Rectal smooth muscle tissue (tissue), 1 donor: ENCODE measurements around the gene PLCB3.

ENCODE experiments used
- H3K27ac ChIP-seq: one replicate; pipeline ENCODE4 v1.7.0; 2013; ENCODE audit warnings: low read depth, low read length, inconsistent platforms
- H3K27me3 ChIP-seq: one replicate; pipeline ENCODE4 v1.7.0; 2013; ENCODE audit warnings: low read length; ENCODE audit not compliant: control insufficient read depth, insufficient read depth
- H3K36me3 ChIP-seq: one replicate; pipeline ENCODE4 v1.7.0; 2013; ENCODE audit warnings: low read length; ENCODE audit not compliant: control insufficient read depth, insufficient read depth
- H3K4me1 ChIP-seq: one replicate; pipeline ENCODE4 v1.7.0; 2013; ENCODE audit warnings: low read length; ENCODE audit not compliant: control insufficient read depth, insufficient read depth
- H3K4me3 ChIP-seq: one replicate; pipeline ENCODE4 v1.7.0; 2013; ENCODE audit warnings: low read length
- H3K9ac ChIP-seq: one replicate; pipeline ENCODE4 v1.7.0; 2013; ENCODE audit warnings: low read length

The PLCB3 gene

DNA sequence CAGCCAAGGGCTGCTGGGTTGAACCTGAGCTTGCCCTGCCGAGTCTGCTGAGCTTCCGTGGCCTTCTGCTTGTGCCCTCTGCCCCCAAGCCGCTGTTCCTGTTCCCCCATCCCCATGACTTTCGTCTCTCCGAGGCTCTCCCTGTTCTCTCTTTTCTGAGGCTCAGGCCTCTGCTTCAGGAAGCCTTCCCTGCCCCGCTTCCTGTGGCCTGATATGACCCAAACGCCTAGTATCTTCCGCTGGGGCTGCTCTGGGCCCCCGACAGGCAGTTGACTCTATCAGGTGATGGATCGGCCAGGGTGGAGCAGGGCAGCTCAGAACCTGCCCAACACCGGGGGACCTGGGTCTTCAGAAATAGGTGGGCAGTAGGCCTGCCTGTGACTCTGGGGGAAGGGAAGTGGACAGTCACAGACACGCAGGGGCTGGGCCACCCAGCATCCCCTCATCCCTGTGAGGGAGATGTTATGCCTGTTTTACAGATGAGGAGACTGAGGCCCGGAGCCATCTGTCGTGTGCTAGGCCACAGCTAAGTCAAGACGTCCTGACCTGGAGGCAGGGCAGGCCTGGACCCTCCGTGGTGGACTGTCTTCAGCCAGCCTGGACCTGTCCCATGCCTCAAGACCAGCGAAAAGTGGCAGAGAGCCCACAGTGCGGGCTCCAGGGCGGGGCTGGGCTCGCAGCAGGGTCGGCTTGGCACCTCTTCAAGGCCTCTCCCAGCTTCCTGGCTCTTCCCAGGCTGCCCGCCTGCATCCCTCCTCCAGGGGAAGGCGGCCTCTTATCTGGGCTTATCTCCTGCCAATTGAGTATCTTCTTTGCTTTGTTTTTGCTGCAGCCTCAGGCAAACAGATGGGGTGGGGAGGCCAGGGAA, 16.9 kb downstream of the PLCB3 start:
- Histone ChIP-seq H3K4me3 (peak overlapping the region; percentile 83), H3K36me3 (peaks cover 17% of the 10 kb centered on the region), H3K27me3 (peaks cover 2% of the 10 kb centered on the region), H3K9ac (peak overlapping the region; percentile 50), H3K4me1 (peaks cover 13% of the 10 kb centered on the region), H3K27ac (peak overlapping the region; percentile 96)

DNA sequence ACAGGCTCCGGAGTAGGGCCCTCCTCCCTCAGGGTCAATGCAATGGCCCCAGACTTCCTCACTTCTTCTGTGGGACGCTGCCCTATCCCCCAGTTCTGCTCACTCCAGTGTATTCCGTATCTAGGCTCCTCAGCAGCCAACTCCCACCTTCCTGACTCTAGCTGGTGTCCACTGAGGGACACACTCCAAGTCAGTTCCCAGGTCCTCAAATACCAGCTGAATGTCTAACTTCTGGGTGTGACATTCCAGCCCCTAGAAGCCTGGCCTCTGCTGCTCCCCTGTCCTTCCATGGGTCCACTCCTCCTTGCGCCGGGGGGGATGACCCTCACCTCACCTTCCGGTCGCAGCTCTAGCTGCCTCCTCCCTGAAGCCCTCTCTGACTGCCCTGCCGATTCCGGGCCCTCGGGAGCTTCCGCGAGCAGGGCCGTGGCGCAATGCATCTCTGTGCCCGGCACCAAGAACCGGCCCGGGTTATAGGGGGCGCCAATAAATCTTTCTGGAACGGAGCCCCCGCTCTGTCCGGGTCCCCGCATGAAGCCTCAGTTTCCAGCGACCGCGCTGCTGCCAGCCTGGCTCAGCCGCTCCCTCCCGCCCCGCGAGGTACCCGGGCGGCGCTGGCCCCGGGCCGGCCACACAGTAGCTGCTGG, 17.7 kb downstream of the PLCB3 start:
- H3K27ac ChIP-seq: peak overlapping the region; percentile 96
- peaks cover 2% of the 10 kb centered on the region for H3K27me3 ChIP-seq
- H3K36me3 ChIP-seq: peaks cover 15% of the 10 kb centered on the region
- peaks cover 13% of the 10 kb centered on the region for H3K4me1 ChIP-seq
- peak overlapping the region; percentile 83 for H3K4me3 ChIP-seq
- peak overlapping the region; percentile 16 for H3K9ac ChIP-seq

DNA sequence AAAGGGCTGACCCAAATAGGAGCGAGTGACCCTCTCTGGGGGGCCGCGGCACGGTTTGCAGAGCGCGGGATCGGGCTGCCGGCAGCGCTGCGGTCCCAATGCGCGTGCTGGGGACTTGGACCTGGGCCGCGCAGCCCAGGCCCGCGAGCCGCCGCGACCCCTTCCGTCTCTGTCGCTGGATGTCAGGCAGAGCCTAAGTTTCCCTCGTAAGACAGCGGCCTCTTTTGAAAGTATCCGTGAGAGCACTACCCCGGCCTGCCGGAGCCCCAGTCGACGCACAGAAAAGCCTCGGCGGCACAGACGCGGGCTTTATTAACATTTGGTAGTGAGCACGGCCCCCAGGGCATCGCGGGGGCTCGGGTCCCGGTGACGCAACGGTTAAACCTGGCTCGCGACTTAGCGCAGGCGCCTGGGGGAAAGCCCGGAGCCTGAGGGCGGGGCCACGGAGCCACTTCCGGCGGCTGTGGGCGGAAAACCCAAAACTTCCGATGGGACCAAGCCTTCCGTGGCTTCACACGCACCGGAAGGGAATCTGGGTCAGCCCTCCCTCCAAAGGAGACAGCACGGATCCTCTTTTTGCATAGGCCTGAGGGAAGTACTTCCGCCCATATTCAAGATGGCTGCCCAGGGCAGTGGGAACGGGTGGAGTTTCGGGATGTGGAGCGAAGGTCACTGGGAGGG, 18.4 kb downstream of the PLCB3 start:
- Histone ChIP-seq H3K4me1 (peaks cover 13% of the 10 kb centered on the region), H3K27ac (peak overlapping the region; percentile 96), H3K27me3 (peaks cover 2% of the 10 kb centered on the region), H3K36me3 (peaks cover 10% of the 10 kb centered on the region), H3K9ac (peak overlapping the region; percentile 84), H3K4me3 (peak overlapping the region; percentile 97)

DNA sequence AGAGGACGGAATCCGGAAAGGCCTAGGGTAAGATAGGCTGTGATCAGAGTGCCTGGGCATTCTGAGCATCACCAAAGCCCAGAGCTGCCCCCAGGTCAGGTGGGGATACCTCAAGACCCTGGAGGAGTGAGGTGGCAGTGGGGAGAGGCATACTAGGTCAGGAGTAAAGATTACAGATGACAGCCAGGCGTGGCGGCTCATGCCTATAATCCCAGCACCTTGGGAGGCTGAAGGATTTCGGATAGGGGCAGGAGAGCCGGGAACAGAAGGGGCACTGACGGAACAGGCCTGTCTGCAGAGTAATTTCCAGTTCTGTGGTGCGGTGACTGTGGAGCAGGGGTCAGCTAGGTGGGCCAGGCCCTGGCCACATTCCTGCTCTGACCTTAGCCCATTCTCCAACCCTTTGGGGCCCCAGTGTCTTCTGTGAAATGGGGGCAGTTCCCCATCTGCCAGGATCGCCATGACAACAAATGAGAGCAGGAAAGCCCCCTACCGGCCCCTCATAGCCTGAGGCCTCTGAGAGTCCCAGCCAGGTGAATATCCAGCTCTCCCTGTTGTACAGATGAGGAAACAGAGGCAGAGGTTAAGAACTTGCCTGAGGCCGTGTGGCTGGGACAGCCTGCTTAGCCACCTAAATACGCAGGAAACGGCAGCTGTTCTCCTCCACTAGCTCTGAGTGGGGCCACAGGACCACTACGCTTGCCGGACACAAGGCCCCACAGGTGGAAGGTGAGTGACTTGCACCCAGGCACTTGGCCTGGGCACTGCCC, 23.9 kb downstream of the PLCB3 start:
- Histone ChIP-seq H3K36me3 (peaks cover 7% of the 10 kb centered on the region), H3K4me3 (no peak overlapping the region), H3K27ac (no peak overlapping the region), H3K27me3 (no peaks in the 10 kb centered on the region), H3K4me1 (peaks cover 4% of the 10 kb centered on the region), H3K9ac (peak overlapping the region; percentile 6)

DNA sequence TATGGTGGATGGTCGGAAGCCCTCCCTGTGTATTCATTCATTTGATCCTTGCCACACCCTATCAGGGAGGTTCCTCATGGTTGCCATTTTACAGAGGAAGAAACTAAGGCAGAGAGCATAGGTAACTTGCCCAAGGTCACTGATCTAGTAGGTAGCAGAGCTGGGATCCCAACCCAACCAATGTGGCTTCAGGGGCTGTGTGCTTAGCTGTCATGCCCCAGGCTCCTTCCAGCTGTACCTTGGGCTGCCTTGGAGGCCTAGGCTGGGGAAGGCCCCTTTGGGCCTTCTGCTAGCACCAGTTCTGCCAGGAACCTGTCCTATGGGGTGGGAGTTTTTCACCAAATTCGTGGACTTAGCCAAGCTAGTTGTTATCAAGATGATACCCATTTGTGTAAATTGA, 24.5 kb downstream of the PLCB3 start:
- Histone ChIP-seq H3K9ac (no peak overlapping the region), H3K36me3 (peaks cover 7% of the 10 kb centered on the region)

DNA sequence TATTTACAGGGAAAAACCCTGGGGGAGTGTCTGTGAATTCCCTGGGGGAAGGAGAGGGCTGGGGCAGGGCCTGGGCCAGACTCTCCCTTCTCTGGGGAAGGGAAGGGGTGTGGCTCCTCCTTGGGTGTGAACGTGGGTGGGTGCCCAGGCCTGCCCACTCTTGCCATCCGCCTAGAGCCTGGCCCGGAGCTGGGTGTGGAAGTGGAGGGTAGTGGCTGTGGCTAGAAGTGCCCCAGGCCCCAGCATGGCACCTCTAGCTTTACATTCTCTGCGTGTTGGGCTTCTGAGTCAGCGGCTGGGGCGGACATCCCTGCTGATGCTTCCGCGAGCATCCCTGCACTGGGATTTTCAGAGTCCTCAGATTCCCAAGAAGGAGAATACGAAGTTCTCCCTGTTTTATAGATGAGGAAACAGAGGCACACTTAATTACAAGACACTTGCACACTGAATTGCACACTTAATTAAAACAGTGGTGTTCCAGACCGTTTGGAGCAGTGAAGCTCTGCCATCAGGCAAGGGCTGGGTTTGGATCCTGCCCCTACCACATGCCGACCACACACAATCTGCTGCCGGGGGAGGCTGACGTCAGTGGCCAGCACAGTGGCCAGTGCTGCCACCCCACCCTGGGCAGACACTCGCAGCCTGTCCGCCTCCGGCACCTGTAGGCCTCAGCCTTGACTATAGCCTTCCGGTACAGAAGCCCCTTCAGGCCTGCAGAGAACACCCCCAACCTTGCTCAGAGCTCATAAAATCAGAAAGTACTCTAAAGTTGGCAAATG, 25.5 kb downstream of the PLCB3 start:
- H3K4me1 ChIP-seq: peaks cover 2% of the 10 kb centered on the region
- H3K4me3 ChIP-seq: no peak overlapping the region
- no peak overlapping the region for H3K9ac ChIP-seq
- H3K27me3 ChIP-seq: no peaks in the 10 kb centered on the region
- H3K27ac ChIP-seq: no peak overlapping the region
- H3K36me3 ChIP-seq: peaks cover 7% of the 10 kb centered on the region

More for the DNA sequence above, 24.5 kb downstream of the PLCB3 start:
- Histone ChIP-seq H3K27ac (no peak overlapping the region), H3K4me3 (no peak overlapping the region), H3K4me1 (peaks cover 4% of the 10 kb centered on the region), H3K27me3 (no peaks in the 10 kb centered on the region)

DNA sequence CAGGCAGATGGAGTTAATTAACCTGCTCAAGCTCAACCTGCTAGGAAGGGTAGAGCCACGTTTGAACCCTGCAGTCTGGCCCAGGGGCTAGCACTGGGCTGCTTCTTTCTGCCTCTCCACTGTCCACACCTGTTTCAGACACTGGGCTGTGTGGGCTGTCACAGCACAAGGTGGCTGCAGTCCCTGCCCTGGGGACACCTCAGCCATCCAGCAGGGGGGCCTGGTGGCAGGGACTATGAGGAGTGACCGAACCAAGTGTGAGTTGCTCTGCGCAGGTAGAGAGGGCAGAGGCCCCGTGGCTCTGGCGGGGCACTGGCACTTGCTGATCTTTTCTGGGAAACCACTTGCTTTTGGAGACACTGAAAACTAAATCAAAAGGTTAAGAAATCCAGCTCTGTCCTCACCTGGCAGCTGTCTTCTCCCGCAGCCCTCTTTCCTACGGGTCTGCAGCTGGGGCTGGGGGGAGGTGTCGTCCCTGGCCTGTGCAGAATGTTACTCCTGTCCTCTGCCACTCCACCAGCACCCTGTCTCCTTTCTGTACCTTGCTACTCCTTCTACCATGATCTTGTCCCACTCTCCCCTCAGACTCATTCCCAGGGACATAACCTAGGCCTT, 27.4 kb downstream of the PLCB3 start:
- H3K9ac ChIP-seq: no peak overlapping the region
- no peak overlapping the region for H3K4me3 ChIP-seq
- H3K36me3 ChIP-seq: peaks cover 7% of the 10 kb centered on the region
- H3K27me3 ChIP-seq: no peaks in the 10 kb centered on the region
- H3K4me1 ChIP-seq: peaks cover 4% of the 10 kb centered on the region
- no peak overlapping the region for H3K27ac ChIP-seq

DNA sequence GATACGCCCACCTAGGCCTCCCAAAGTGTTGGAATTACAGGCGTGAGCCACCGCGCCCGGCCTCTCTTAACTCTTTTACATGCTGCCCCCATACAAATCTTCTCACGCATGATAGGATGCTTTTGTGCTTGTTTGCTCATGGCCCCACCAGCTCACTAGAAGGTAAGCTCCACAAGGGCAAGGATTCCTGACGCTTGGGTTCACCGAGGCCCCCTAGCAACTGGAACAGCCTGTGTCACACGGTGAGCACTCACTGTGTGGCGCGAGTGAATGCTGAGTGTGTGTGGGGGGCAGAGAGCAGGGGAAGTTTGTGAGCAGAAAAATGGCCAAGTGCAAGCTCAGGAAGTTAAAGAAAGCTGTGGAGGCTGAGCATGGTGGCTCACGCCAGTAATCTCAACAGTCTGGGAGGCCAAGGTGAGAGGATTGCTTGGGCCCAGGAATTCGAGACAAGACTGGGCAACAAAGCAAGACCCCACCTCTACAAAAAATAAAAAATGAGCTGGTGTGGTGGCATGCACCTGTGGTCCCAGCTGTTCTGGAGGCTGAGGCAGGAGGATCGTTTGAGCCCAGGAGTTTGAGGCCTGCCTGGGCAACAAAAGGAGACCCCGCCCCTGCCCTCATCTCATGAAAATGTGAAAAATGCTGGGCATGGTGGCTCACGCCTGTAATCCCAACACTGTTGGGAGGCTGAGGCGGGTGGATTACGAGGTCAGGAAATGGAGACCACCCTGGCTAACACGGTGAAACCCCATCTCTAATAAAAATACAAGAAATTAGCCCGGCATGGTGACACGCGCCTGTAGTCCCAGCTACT, 30.8 kb downstream of the PLCB3 start:
- Histone ChIP-seq H3K9ac (no peak overlapping the region), H3K4me3 (no peak overlapping the region), H3K27ac (no peak overlapping the region), H3K36me3 (no peaks in the 10 kb centered on the region), H3K27me3 (no peaks in the 10 kb centered on the region), H3K4me1 (peaks cover 13% of the 10 kb centered on the region)

DNA sequence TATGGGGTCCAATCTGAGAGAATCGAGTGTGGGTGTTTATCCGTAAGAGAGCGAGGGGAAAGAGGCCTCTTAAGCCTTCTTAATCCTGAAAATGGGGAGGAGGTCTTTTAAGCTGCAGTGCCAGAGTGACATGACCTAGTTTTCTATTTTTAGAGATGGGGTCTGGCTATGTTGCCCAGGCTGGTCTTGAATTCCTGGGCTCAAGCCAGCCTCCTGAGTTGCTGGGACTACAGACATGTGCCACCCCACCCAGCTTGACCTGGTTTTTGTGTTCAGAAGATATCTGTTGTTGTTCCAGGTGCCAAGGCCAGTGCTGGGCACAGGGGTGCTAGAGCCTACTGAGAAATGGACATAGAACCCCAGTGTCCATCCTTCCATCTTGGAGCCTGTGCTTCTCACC, 31.8 kb downstream of the PLCB3 start:
- H3K36me3 ChIP-seq: peaks cover under 1% of the 10 kb centered on the region
- H3K27ac ChIP-seq: no peak overlapping the region
- peak overlapping the region; percentile 2 for H3K9ac ChIP-seq
- H3K27me3 ChIP-seq: no peaks in the 10 kb centered on the region
- peaks cover 13% of the 10 kb centered on the region for H3K4me1 ChIP-seq
- H3K4me3 ChIP-seq: peak overlapping the region; percentile 40

DNA sequence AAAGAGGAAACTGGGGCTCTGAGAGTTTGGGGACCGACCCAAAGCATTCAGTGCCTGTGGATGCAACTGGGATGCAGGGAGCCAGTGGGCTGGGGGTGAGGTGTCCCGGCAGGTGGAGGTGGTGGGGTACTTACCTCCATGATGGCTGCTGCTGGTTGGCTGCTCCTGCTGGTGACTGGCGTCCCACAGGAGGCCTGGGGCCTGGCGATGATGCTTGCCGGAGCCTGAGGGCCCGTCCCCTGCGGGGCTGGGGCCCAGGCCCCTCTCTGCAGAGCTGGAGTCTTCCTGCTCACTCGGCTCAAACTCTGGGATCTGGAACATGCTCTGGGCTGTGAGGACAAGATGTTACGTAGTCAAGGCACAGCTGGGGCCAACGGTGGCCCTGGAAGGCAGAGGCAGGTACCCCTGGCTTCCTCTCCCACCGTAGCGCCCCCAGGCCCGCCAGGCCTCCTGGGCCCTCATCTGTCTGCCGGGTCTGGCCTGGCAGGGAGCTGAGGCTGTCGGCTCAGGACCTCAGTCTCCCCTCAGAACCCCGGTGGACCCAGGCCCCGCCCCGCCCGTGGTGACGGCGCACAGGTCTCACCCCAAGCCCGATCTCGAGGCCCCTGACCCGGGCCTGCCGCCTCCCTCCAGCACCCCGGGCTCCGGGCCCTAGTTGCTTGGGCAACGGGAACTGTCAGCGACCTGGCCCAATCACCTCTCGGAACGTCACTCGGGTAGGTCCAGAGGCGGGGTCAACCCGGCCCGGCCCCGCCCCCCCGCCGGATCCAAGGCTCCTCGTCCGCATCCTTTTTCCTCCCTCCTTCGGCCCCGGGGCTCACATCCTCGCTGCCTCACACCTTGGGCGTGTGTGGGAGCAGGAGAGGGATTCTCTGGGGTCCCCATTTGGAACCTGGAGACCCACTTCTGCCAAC, 33.0 kb downstream of the PLCB3 start, which contains the start of gene BAD:
BAD (minus strand) TSS at position 618 of the 914 bp plus-strand sequence; CDS start at position 321, 297 bp downstream.
- Histone ChIP-seq H3K27ac (peak within 1 kb of the TSS; percentile 84), H3K9ac (peak within 1 kb of the TSS; percentile 63), H3K36me3 (peaks cover 2% of the 10 kb centered on the region), H3K27me3 (no peaks in the 10 kb centered on the region), H3K4me1 (peaks cover 13% of the 10 kb centered on the region), H3K4me3 (peak within 1 kb of the TSS; percentile 84)
